OCI-LY7 (cell line): Measurements from ENCODE around the gene LAMP5. TPM values are rescaled to one million over a fixed set of nuclear protein-coding genes. Genes with fewer than 3 reads are reported as not detected.

Experiments used
- BruUV-seq: library from RNA; stranded (reverse); fragments of 400-500 nt; replicated peaks from 2 replicates; lab custom pipeline; 2021; lab: Mats Ljungman, UMichigan
- CTCF ChIA-PET: fragments of 300-600 bp; sonication (Branson Sonifier 250); formaldehyde crosslinking; loops from one replicate; lab custom pipeline; 2022; ENCODE audit warnings: antibody characterized with exemption; ENCODE audit not compliant: unreplicated experiment; lab: Charles Lee
- POLR2A ChIA-PET: fragments of 300-600 bp; sonication (Branson Sonifier 250); formaldehyde crosslinking; loops from one replicate; lab custom pipeline; 2022; ENCODE audit warnings: antibody characterized with exemption; lab: Charles Lee
- DNase-seq: peaks from one replicate; pipeline ENCODE4 v3.0.0-alpha.2; 2015; ENCODE audit warnings: low spot score
- H2AFZ ChIP-seq: fragments of 200-600 bp; sonication (generic), shearing (Covaris generic); 2 replicates; pipeline ENCODE4 v1.6.1; 2014; ENCODE audit warnings: mild to moderate bottlenecking, antibody characterized with exemption, low read length, moderate library complexity
- H3K27ac ChIP-seq: fragments of 200-600 bp; sonication (generic); 2 replicates; pipeline ENCODE4 v1.5.1; 2014; ENCODE audit warnings: mixed run types, low read depth, mild to moderate bottlenecking, moderate library complexity, low read length, inconsistent platforms; ENCODE audit not compliant: poor library complexity, severe bottlenecking
- H3K36me3 ChIP-seq: fragments of 200-600 bp; sonication (generic); 2 replicates; pipeline ENCODE4 v1.6.1; 2014; ENCODE audit warnings: mild to moderate bottlenecking, antibody characterized with exemption, low read length, moderate library complexity, mixed read lengths; ENCODE audit not compliant: insufficient read depth
- H3K4me1 ChIP-seq: fragments of 200-600 bp; sonication (generic); 2 replicates; pipeline ENCODE4 v1.5.1; 2014; ENCODE audit warnings: mild to moderate bottlenecking, low read length; ENCODE audit not compliant: insufficient read depth, poor library complexity, severe bottlenecking
- H3K4me2 ChIP-seq: fragments of 200-600 bp; sonication (generic); 2 replicates; pipeline ENCODE4 v1.6.1; 2014; ENCODE audit warnings: mild to moderate bottlenecking, low read length
- H3K4me3 ChIP-seq: fragments of 200-600 bp; sonication (generic); 2 replicates; pipeline ENCODE4 v1.5.1; 2014; ENCODE audit warnings: mild to moderate bottlenecking, low read depth, low read length; ENCODE audit not compliant: poor library complexity, severe bottlenecking
- H3K79me2 ChIP-seq: fragments of 200-600 bp; sonication (generic); 2 replicates; pipeline ENCODE4 v1.6.1; 2016; ENCODE audit warnings: low read depth, mild to moderate bottlenecking, low read length, moderate library complexity, mixed read lengths; ENCODE audit not compliant: insufficient read depth
- H3K9me2 ChIP-seq: fragments of 200-600 bp; sonication (generic); 2 replicates; pipeline ENCODE4 v1.6.1; 2016; ENCODE audit warnings: mild to moderate bottlenecking, low read length, mixed read lengths; ENCODE audit not compliant: insufficient read depth
- H3K9me3 ChIP-seq: fragments of 200-600 bp; sonication (generic); 2 replicates; pipeline ENCODE4 v1.6.1; 2014; ENCODE audit warnings: mild to moderate bottlenecking, mixed run types, low read length, mixed read lengths
- H4K20me1 ChIP-seq: fragments of 200-600 bp; sonication (generic); 2 replicates; pipeline ENCODE4 v1.6.1; 2014; ENCODE audit warnings: mild to moderate bottlenecking, antibody characterized with exemption, low read length, moderate library complexity, mixed read lengths; ENCODE audit not compliant: insufficient read depth
- EZH2phosphoT487 ChIP-seq: fragments of 200-600 bp; sonication (generic); IDR thresholded peaks from 2 replicates; pipeline ENCODE4 v1.6.1; 2018; ENCODE audit warnings: low read depth, borderline replicate concordance, mild to moderate bottlenecking, mixed run types, antibody characterized with exemption, low read length, moderate library complexity, mixed read lengths
- intact Hi-C: fragments of 100-400 bp; cut with micrococcal nuclease; formaldehyde crosslinking; loops from one replicate; pipeline ENCODE4 v1.10.0; 2022; ENCODE audit not compliant: unreplicated experiment
- total RNA-seq, 2 experiments: library from RNA; depleted of rRNA in 1 of 2; stranded (reverse); fragments of >200 nt in 1 of 2; shearing (Covaris generic) in 1 of 2; gene quantifications; 2 replicates each; pipeline ENCODE4 v1.2.3, GENCODE V29; 2014 to 2022
- TF ChIP-seq, protein P1 (sequence below): fragments of 200-600 bp; sonication (generic); conservative IDR thresholded peaks from 2 replicates; pipeline ENCODE4 v1.5.1; 2014; ENCODE audit warnings: mild to moderate bottlenecking, antibody characterized with exemption, low read length, moderate library complexity, mixed read lengths

The LAMP5 gene
- total RNA-seq, 2 experiments from 2014 or later: not detected

DNA sequence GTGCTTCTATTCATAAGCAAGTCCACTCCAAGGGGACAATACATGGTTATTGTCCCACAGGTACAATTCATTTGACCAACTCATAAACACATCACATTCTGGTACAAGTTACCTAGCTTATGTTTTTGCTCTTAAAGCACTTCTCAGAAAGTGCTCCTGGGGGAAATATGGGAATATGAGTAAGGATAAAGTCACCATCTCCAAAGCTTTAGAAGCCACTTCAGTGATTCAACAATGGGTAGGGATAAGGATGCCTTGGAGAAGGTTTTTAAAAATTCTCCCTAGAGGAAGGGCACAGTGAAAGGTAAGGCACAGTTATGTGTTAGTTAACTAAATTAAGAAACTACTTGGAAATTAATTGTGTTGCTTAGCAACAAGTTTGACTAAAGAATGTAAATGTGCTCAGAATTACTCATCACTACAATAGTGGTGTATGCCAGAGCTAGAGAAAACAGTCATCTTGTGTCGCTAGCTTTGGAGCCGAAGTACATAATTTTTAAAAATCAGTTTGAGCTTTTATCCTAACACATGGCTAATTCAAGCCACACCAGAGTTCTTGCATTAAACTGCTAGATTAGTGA is 39.5 kb upstream of the LAMP5 start:
- intact Hi-C loops: no loop called here
- no peak overlapping the region for H3K4me2 ChIP-seq
- POLR2A ChIA-PET: no interaction called here
- H2AFZ ChIP-seq: no peak overlapping the region
- CTCF ChIA-PET: no interaction called here
- H3K9me3 ChIP-seq: no peaks in the 10 kb centered on the region
- H3K27ac ChIP-seq: no peak overlapping the region
- no peak overlapping the region for H3K4me3 ChIP-seq
- no peaks in the 10 kb centered on the region for H4K20me1 ChIP-seq
- H3K36me3 ChIP-seq: no peaks in the 10 kb centered on the region
- no peaks in the 10 kb centered on the region for H3K79me2 ChIP-seq
- TF ChIP-seq EZH2phosphoT487: no peak
- TF ChIP-seq, protein P1, sequence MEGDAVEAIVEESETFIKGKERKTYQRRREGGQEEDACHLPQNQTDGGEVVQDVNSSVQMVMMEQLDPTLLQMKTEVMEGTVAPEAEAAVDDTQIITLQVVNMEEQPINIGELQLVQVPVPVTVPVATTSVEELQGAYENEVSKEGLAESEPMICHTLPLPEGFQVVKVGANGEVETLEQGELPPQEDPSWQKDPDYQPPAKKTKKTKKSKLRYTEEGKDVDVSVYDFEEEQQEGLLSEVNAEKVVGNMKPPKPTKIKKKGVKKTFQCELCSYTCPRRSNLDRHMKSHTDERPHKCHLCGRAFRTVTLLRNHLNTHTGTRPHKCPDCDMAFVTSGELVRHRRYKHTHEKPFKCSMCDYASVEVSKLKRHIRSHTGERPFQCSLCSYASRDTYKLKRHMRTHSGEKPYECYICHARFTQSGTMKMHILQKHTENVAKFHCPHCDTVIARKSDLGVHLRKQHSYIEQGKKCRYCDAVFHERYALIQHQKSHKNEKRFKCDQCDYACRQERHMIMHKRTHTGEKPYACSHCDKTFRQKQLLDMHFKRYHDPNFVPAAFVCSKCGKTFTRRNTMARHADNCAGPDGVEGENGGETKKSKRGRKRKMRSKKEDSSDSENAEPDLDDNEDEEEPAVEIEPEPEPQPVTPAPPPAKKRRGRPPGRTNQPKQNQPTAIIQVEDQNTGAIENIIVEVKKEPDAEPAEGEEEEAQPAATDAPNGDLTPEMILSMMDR: no peak
- H3K4me1 ChIP-seq: no peaks in the 10 kb centered on the region
- no peaks in the 10 kb centered on the region for H3K9me2 ChIP-seq
- DNase-seq: no peak
- BruUV-seq: no TSS peak

DNA sequence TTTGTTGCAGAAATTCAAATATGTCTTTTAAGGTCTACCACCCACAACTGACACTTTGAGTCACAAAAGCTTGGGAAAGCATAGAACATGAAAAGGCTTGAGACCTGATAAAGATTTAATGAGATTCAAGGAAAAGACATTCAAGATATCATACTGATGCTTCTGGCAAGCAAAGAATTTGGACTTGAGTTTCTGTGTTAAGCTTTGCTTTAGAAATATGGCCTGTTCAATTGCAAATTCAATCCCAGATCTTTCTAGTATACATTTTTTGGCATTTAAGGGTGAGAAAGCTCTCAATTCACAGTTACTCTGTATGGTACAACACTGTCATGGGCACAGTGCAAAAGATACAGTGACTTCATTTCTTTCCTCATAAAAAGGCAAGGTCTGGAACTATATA is 38.9 kb upstream of the LAMP5 start:
- CTCF ChIA-PET: interaction anchor here (0.6 kb wide), 1 partner anchor 134 kb away, joined by 6 read pairs; no protein-coding TSS in a partner anchor

GRCh38 chr20:9476174-9476573 is 38.2 kb upstream of the LAMP5 start:
- CTCF ChIA-PET: interaction anchor here (0.6 kb wide), 1 partner anchor 134 kb away, joined by 6 read pairs; no protein-coding TSS in a partner anchor

More for the DNA sequence above, 38.9 kb upstream of the LAMP5 start:
- Histone ChIP-seq H3K36me3 (no peaks in the 10 kb centered on the region), H4K20me1 (no peaks in the 10 kb centered on the region), H2AFZ (no peak overlapping the region), H3K9me2 (no peaks in the 10 kb centered on the region), H3K4me2 (no peak overlapping the region), H3K9me3 (no peaks in the 10 kb centered on the region), H3K4me3 (no peak overlapping the region), H3K79me2 (no peaks in the 10 kb centered on the region), H3K27ac (no peak overlapping the region), H3K4me1 (no peaks in the 10 kb centered on the region)
- POLR2A ChIA-PET: no interaction called here
- intact Hi-C loops: no loop called here
- no peak for TF ChIP-seq EZH2phosphoT487
- TF ChIP-seq, protein P1: no peak
- no TSS peak for BruUV-seq
- DNase-seq: no peak

More at GRCh38 chr20:9476174-9476573, 38.2 kb upstream of the LAMP5 start:
- Histone ChIP-seq H3K4me1 (no peaks in the 10 kb centered on the region), H3K27ac (no peak overlapping the region), H3K4me3 (no peak overlapping the region), H3K79me2 (no peaks in the 10 kb centered on the region), H3K9me2 (no peaks in the 10 kb centered on the region), H2AFZ (no peak overlapping the region), H3K9me3 (no peaks in the 10 kb centered on the region), H3K4me2 (no peak overlapping the region), H4K20me1 (no peaks in the 10 kb centered on the region), H3K36me3 (no peaks in the 10 kb centered on the region)
- BruUV-seq: no TSS peak
- POLR2A ChIA-PET: interaction anchor here (0.7 kb wide), 1 partner anchor 11 kb away, joined by 3 read pairs; no protein-coding TSS in a partner anchor
- DNase-seq: no peak
- intact Hi-C loops: no loop called here
- TF ChIP-seq, protein P1: no peak
